Measurements from ENCODE around the gene ST6GALNAC6. TPM values are rescaled to one million over a fixed set of nuclear protein-coding genes. Genes with fewer than 3 reads are reported as not detected.

The ST6GALNAC6 gene
- total RNA-seq, 4 donors from 2014 or later, result 37.7 to 133 (median 111) TPM

GRCh38 chr9:127913682-127914081 lies 14.3 kb upstream of the ST6GALNAC6 start:
- intact Hi-C loops (cut with DNase I; ENCODE audit: low total_unique reads), result no loop called here
- no peak for DNase-seq
- Histone ChIP-seq H3K4me3 (no peak overlapping the region), H3K4me1 (peaks cover 0 to 4% of the 10 kb centered on the region in 2 donors), H3K9me3 (no peaks in the 10 kb centered on the region), H3K27ac (no peak overlapping the region), H3K27me3 (no peaks in the 10 kb centered on the region), H3K36me3 (no peaks in the 10 kb centered on the region)
- no peak for TF ChIP-seq POLR2A (IDR thresholded peaks at IDR 0.05)
- no peak for TF ChIP-seq CTCF (IDR thresholded peaks at IDR 0.05)

GRCh38 chr9:127912882-127913281 lies 13.5 kb upstream of the ST6GALNAC6 start:
- TF ChIP-seq POLR2A (IDR thresholded peaks at IDR 0.05) (no peak), CTCF (IDR thresholded peaks at IDR 0.05) (no peak)
- H3K4me3 ChIP-seq, result no peak overlapping the region

GRCh38 chr9:127912296-127912695 lies 12.9 kb upstream of the ST6GALNAC6 start:
- Histone ChIP-seq H3K27ac (no peak overlapping the region), H3K27me3 (no peaks in the 10 kb centered on the region), H3K36me3 (no peaks in the 10 kb centered on the region), H3K4me3 (no peak overlapping the region), H3K4me1 (peaks cover under 1% of the 10 kb centered on the region in 2 donors), H3K9me3 (no peaks in the 10 kb centered on the region)
- intact Hi-C loops (cut with DNase I; ENCODE audit: low total_unique reads), result no loop called here
- DNase-seq, result no peak
- TF ChIP-seq POLR2A (IDR thresholded peaks at IDR 0.05), result no peak
- no peak for TF ChIP-seq CTCF (IDR thresholded peaks at IDR 0.05)

More at GRCh38 chr9:127912882-127913281, 13.5 kb upstream of the ST6GALNAC6 start:
- H3K36me3 ChIP-seq, result no peaks in the 10 kb centered on the region
- peaks cover 0 to 4% of the 10 kb centered on the region in 2 donors for H3K4me1 ChIP-seq
- intact Hi-C loops (cut with DNase I; ENCODE audit: low total_unique reads), result no loop called here
- no peaks in the 10 kb centered on the region for H3K27me3 ChIP-seq
- no peak overlapping the region for H3K27ac ChIP-seq
- H3K9me3 ChIP-seq, result no peaks in the 10 kb centered on the region
- DNase-seq, result no peak

- Histone ChIP-seq H3K9me3 (no peaks in the 10 kb centered on the region), H3K4me3 (no peak overlapping the region), H3K4me1 (peaks cover 0 to 7% of the 10 kb centered on the region in 2 donors), H3K36me3 (no peaks in the 10 kb centered on the region), H3K27me3 (no peaks in the 10 kb centered on the region), H3K27ac (no peak overlapping the region)
- no peak for DNase-seq
- no peak for TF ChIP-seq CTCF (IDR thresholded peaks at IDR 0.05)
- TF ChIP-seq POLR2A (IDR thresholded peaks at IDR 0.05), result no peak
- intact Hi-C loops (cut with DNase I; ENCODE audit: low total_unique reads), result no loop called here
Observed at GRCh38 chr9:127910613-127911205, 11.3 kb upstream of the ST6GALNAC6 start.

- Histone ChIP-seq H3K36me3 (no peaks in the 10 kb centered on the region), H3K27me3 (no peaks in the 10 kb centered on the region), H3K4me1 (peaks cover 0 to 8% of the 10 kb centered on the region in 2 donors), H3K27ac (no peak overlapping the region), H3K9me3 (no peaks in the 10 kb centered on the region), H3K4me3 (no peak overlapping the region)
- intact Hi-C loops (cut with DNase I; ENCODE audit: low total_unique reads), result no loop called here
- TF ChIP-seq CTCF (IDR thresholded peaks at IDR 0.05) (no peak), POLR2A (IDR thresholded peaks at IDR 0.05) (no peak)
- DNase-seq, result no peak
Observed at GRCh38 chr9:127909839-127910273, 10.5 kb upstream of the ST6GALNAC6 start.
